Measurements from ENCODE around the gene AJAP1. TPM values are rescaled to one million over a fixed set of nuclear protein-coding genes. Genes with fewer than 3 reads are reported as not detected.

Gene AJAP1
- total RNA-seq, 1 experiment from 2014 or later, result 26.4 TPM

DNA sequence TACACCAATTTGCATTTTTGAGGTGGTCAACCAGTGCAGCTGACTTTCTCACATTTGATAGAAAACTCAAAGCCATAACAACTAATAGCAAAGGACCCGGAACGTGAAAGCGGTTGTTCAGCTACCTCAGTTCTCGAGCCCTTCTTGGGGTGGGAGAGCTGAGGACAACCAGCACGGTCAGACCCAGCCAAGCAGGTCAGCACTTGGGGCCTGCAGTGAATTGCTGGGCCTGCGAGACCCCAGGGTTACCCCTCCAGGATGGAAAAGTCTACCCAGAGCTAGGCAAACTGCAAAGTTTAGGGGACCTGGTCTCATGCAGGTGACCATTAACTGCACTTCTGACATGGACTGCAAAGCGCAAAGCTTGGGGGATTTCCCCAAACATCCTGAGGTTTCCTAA is 23.8 kb upstream of the AJAP1 start:
- DNase-seq (ENCODE audit: low read depth), result no peak

- no peak for DNase-seq (ENCODE audit: low read depth)
Observed at GRCh38 chr1:4631321-4631720, 23.1 kb upstream of the AJAP1 start.

DNA sequence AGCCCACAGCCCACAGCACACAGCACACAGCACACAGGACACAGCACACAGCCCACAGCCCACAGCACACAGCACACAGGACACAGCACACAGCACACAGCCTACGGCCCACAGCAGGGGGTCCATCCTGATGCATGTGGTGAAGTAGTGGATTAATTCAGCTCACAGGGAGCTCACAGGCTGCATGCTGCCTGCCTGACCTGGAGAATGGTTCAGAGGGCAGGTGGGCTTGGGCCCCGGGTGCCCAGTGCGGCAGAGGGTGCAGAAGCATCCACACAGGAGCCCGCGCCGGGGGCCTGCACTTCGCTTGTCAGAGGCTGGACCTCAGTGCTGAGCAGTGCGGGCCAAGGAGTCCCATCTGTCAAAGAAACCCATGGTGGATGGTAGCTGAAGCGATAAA is 21.1 kb upstream of the AJAP1 start:
- DNase-seq (ENCODE audit: low read depth), result no peak

- no peak for DNase-seq (ENCODE audit: low read depth)
Observed at GRCh38 chr1:4634156-4634792, 20.1 kb upstream of the AJAP1 start.

DNA sequence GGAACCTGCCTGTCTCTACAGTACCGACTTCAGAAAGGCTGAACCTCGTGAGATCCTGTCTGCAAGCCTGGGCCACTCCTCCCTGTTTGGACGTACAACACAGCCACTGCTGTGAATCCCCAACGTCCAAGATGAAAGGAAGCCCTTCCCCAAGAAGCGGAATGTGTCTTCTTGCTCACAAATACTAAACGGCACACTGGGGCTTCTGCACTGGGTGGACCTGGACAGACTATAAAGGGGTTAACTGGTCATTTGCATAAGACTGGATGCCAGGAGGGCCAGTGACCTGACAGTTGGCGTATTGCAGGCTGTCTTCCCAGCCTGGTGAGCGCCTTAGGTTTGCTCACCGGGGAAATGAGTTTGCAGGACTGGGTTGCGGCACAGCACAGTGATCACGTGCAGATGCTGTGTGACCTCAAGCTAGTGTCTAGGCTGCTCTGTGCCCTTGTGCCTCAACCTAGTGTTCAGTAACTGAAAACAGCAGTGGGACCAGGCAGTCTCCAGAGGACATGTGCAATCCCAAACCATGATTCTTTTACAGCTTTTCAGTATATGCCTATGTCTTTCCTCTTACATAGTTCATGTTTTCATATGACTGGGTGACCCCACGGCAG is 19.5 kb upstream of the AJAP1 start:
- no peak for DNase-seq (ENCODE audit: low read depth)

DNA sequence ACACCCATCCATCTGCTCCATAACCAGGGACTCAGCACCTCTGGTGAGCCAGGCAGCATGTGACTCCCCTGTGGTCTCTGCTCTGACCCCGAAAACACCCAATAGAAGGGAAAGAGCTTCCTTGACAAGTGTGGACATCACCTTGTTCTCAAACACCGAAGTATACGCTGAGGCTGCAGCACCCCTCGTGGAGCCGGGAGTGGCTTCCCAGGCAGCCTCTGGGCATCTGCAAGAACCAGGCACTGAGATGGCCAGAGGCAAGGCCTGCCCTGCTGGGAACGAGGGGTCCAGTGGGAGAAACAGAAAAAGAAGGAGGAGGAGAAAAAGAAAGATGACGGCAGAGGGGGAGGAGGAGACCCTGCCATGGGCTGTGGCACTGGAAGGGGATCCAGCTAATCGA is 18.2 kb upstream of the AJAP1 start:
- no peak for DNase-seq (ENCODE audit: low read depth)

GRCh38 chr1:4636644-4637380 is 17.6 kb upstream of the AJAP1 start:
- DNase-seq (ENCODE audit: low read depth), result no peak

GRCh38 chr1:4637616-4638344 is 16.6 kb upstream of the AJAP1 start:
- no peak for DNase-seq (ENCODE audit: low read depth)

- no peak for DNase-seq (ENCODE audit: low read depth)
Observed at GRCh38 chr1:4638345-4638729, 16.1 kb upstream of the AJAP1 start.

DNA sequence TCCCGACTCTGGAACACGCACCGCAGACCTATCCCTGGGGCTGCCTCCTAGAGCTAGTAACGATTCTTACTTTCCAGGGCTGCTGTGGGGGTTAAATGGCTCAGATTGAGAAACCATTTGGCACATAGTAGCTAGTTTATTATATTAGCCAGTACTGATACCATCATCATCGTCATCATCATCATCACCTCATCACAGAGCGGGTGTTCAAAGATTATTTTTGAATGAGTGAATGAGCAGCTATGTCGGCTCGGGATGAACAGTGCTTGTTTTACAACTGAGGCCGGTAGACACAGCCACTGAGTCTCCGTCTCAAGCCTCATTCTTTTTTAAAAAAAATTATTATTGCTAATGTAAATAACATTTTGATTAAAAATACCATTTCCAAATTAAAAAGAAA is 13.5 kb upstream of the AJAP1 start:
- DNase-seq (ENCODE audit: low read depth), result no peak

- no peak for DNase-seq (ENCODE audit: low read depth)
Observed at GRCh38 chr1:4647391-4647790, 7.0 kb upstream of the AJAP1 start.

DNA sequence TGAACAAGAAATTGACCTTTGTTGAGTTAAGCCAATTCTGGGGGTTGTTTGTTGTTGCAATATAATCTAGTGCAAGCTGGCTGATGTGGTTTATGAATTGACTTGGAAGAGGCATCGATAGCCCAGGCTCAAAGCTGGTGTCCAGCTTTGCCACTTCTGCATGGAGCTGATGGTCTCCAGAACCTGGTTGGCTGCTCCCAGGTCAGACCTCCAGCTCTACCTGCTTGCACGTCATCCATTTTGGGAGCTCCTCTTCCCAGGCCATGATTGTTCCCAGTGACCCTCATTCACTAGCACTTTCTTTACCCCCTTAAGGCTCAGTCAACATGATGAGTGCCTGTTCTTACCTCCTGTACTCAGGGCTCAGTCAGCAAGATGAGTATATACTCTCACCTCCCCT is 5.8 kb upstream of the AJAP1 start:
- DNase-seq (ENCODE audit: low read depth), result no peak

GRCh38 chr1:4650481-4650880 is 3.9 kb upstream of the AJAP1 start:
- DNase-seq (ENCODE audit: low read depth), result peak; percentile 95

GRCh38 chr1:4650981-4651380 is 3.4 kb upstream of the AJAP1 start:
- no peak for DNase-seq (ENCODE audit: low read depth)

DNA sequence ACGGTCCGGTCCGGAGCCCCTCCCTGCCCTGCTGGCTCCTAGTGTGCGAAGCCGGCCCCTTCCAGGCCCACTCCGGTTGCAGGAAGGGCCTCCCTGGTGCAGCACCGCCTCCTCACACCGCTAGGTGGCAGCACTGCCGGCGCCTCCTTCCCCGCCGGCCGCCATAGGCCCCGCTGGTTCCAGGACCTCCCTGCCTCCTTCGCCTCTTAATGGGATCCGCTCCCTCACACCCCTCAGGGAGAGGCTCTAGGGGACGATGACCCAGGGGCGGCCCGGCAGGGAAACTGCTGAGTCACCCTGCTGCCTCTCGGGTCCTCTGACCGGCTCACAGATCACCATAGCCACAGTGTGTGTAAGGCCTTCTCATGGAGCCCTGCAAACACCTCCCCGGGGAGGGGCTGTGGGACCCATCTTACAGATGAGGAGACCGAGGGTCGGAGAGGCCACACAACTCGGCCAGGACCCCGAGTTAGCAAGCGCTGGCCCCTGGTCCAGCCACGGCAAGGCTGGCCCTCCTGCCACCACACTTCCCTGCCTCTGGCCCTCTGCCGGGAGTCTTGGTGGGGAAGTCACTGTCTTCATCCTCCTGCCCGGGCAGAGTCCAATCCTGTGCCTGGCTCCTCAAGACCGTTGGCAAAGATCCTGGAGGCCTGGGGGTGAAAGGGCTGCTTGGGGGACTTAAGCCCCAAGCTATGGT is 1.6 kb upstream of the AJAP1 start:
- DNase-seq (ENCODE audit: low read depth), result peak; percentile 67

- no peak for DNase-seq (ENCODE audit: low read depth)
Observed at GRCh38 chr1:4653328-4653660, 1.1 kb upstream of the AJAP1 start.

- no peak for DNase-seq (ENCODE audit: low read depth)
Observed at GRCh38 chr1:4654764-4655673, 610 bp downstream of the AJAP1 start.

- peak; percentile 77 for DNase-seq (ENCODE audit: low read depth)
Observed at GRCh38 chr1:4655674-4656532, 1.5 kb downstream of the AJAP1 start.

- DNase-seq (ENCODE audit: low read depth), result no peak
Observed at GRCh38 chr1:4656533-4657140, 2.2 kb downstream of the AJAP1 start.
